COLO829 (cell line): ENCODE data around the gene LNPK.
"Not testable (repeated sequence)": the region's sequence is repeated elsewhere in the genome, so short reads cannot be mapped to it uniquely, and the experiment has no call there.

ENCODE experiments used
- DNase-seq: peaks from one replicate; pipeline ENCODE4 v3.0.0; 2012; ENCODE audit warnings: low spot score

LNPK gene

DNA sequence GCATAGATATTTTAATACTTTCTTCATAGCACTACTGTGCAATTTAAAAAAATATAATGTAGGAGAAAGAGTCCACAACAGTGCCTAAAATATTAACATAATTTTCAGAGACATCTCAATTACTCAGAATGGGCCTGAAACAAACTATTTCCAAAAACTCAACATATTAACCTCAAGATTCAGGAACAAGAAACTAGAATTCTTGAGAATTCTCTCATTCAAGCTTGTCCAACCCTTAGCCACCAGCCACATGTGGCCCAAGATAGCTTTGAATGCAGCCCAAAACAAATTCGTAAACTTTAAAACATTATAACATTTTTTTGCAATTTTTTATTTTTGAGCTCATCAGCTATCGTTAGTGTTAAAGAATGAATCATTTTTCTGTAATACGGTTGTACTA lies 35.2 kb downstream of the LNPK start:
- no peak for DNase-seq

DNA sequence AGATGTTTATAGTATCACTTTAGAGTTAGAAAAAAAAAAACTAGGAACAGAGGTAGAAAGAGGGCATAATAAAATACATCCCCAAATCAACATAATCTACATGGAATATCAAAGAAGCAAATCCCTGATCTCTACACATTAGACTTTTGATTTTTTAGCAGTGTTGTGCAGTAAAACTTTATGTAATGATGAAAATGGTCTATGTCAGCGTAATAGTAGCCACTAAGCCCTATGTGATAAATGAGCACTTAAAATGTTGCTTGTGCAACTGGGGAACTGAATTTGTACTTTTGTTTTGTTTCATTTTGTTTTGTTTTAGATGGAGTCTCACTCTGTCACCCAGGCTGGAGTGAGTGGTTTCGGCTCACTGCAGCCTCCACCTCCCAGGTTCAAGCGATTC lies 36.3 kb downstream of the LNPK start:
- no peak for DNase-seq

GRCh38 chr2:175964195-175964594 lies 37.9 kb downstream of the LNPK start:
- no peak for DNase-seq

- not testable (repeated sequence) for DNase-seq
These were observed 38.9 kb downstream of the LNPK start for GRCh38 chr2:175963171-175963570.

GRCh38 chr2:175957845-175958244 lies 44.2 kb downstream of the LNPK start:
- DNase-seq, result no peak

DNA sequence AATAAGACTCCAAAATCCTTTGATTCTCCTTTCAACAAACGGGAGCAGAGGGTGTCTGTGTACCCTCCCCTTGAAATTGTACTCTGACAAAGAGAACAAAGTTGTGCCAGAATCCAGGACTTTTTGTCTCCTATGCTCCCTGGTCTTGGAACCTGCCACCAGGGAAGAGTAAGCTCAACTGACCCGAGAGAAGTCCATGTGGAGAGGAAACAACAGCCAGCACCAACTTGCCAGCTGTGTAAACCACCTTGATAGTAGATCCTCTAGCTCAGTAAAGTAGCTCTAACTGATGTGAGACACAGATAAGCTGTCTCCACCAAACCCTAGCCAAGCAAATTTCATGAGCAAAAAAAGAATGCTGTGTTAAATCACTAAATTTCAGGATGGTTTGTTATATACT lies 46.9 kb downstream of the LNPK start:
- no peak for DNase-seq

DNA sequence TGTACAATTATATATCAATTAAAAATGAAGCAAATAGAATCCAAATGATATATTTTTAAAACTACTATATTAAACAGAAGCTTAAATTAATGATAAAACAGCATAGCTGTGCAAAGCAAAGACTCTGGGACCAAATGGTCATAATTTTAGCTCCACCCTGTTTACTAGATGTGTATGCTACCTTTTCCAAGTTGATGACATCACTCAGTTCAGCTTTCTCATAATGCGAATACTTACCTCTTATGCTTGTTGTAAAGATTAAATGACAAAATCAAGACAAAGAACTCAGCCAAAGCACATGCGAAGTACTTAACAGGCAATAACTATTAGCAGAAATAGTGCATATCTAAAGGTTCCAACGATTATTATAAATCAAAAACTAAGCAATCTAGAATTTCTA lies 51.6 kb downstream of the LNPK start:
- no peak for DNase-seq

GRCh38 chr2:175948191-175948590 lies 53.9 kb downstream of the LNPK start:
- DNase-seq, result no peak

- DNase-seq, result no peak
These were observed 55.0 kb downstream of the LNPK start for GRCh38 chr2:175947073-175947472.

- DNase-seq, result no peak
These were observed 60.4 kb downstream of the LNPK start for GRCh38 chr2:175941699-175942098.

- no peak for DNase-seq
These were observed 64.9 kb downstream of the LNPK start for GRCh38 chr2:175937216-175937615.

DNA sequence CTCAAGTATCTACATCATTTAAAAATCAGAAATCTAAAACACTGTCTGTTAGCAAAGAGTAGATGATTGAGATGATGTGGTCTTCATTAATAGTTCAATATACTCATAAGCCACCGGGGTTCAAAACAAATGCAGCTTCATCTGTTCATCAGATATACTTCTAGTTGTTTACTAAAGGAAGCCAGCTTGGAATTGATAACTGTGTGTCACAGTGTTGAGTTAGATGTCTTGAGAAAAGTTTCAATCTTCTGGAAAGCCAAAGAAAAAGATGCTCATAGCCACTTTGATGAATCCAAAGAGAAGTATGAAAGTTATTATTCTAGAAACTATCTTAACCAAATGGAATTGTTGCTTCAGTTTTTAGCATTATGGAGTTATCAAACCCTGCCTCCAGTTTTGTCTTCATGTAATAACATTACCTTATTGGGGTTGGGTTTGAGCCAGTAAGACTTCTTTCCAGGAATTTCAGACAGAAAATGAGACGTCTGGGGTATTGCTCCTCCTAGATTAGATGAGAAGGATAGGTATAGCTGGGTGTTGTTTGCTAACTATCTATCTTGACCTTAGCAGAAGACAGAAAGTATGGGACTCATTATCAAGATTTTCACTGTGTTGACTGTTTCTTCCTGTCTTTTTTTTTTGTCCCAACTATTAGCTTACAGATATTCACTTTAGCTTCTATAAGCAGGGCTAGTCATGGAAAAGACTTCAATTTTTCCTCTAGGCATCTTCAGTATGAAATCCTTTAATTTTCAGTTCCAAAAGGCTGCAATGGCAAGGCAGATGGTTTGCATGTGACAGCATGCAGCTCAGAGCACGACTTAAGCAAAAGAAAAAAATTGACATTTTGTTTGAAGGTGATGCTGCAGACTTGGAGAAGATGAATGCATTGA lies 66.5 kb downstream of the LNPK start:
- DNase-seq, result peak; percentile 25

DNA sequence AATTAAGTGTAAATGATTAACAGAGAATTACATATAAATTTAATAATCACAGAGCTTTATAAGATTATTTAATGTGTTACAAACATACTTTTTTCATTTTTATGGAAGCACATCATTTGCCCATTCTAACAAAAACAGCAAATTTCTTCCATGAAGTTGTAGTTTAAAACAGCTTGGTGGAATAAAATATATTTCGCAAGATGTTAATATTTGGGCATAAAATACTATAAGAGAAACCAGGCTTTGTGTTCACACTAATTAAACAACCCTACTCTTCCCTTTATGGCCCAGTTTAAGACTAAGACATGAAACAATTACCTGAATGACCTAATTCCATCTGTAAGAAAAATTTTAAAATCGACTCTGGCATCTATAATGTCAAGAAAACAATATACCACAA lies 69.4 kb downstream of the LNPK start:
- DNase-seq, result no peak

DNA sequence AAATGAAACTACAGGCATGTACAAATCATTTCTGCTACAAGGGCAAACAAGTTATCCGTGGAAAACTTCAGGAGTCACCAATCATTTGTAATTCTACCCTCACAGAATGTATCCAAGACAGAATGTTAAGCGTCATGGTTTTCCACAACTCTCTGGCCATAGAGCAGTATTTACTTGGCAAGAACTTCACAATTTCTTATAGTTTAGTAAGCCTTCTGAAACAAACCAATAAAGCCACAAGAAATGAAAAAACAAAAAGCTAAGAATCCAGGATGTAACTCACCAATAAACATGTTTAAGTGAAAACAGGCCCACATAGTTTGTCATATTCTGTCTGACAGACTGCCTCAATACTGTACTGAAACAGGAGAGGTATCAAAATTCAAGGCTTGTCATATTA lies 70.3 kb downstream of the LNPK start:
- DNase-seq, result no peak

- DNase-seq, result no peak
These were observed 71.6 kb downstream of the LNPK start for GRCh38 chr2:175930504-175930903.

GRCh38 chr2:175929850-175930249 lies 72.2 kb downstream of the LNPK start:
- no peak for DNase-seq

DNA sequence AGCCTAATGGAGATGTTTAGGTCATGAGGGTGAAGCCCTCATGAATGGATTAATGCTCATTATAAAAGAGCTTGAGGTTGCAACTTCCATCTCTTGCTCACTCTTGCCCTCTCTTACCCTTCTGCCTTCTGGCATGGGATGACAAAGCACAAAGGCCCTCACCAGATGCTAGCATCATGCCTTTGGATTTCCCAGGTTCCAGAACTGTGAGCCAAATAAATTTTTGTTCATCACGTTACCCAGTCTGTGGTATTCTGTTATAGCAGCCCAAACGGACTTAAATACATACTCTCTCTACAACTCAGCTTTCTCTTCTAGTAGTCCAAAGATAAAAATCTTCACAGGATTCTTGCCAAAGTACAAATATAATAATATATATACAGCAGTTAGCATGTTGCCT lies 75.8 kb downstream of the LNPK start:
- no peak for DNase-seq

DNA sequence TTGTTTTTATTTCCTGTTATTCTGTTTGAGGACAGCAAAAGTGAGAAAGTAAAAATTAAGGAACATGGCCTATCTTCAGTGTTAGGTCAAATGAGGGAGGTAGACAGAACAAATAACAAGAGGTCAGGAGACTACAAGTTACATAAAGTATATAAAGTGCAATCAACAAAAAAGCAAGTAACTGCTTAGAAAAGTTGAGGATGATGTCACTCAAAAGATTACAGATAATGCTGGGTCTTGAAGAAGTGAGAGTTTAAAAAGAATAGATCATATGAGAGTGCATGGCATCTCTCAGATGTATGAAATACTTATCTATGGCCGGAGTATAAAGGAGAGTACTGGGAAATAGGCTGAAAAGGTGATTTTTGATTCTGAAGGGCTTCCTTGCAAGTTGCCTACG lies 79.9 kb downstream of the LNPK start:
- no peak for DNase-seq

DNA sequence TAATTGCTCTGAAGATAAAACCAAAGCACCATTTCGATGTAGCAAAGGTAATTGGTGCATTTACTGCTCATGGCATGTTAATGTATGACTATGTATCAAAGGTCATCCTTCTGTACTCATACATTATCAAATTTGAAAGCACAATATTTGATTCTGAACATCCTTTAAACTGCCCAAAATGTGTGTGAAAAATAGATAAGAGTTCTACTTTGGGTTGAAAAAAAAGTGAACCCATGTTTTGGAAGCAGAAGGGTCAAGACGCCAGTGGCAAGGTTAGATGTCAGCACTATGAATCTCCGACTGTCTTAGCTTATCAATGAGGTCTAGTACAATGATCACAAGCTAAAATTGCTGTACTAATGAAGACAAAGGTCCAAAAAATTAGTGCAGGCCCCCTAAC lies 83.1 kb downstream of the LNPK start:
- no peak for DNase-seq

GRCh38 chr2:175914846-175915245 lies 87.2 kb downstream of the LNPK start:
- no peak for DNase-seq

- not testable (repeated sequence) for DNase-seq
These were observed 88.0 kb downstream of the LNPK start for GRCh38 chr2:175913849-175914743.

DNA sequence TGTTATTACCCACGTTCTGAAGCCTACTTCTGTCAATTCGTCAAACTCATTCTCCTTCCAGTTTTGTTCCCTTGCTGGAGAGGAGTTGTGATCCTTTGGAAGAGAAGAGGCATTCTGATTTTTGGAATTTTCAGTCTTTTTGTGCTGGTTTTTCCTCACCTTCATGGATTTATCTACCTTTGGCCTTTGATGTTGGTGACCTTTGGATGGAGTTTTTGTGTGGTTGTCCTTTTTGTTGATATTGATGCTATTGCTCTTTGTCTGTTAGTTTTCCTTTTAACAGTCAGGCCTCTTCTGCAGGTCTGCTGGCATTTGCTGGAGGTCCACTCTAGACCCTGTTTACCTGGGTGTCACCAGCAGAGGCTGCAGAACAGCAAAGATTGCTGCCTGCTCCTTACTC lies 88.8 kb downstream of the LNPK start:
- not testable (repeated sequence) for DNase-seq

- DNase-seq, result no peak
These were observed 98.0 kb downstream of the LNPK start for GRCh38 chr2:175904035-175904434.
